Measurements from ENCODE around the gene CBX4. TPM values are rescaled to one million over a fixed set of nuclear protein-coding genes. Genes with fewer than 3 reads are reported as not detected.

The CBX4 gene
- total and polyA plus RNA-seq, 2 of the 13 experiments (the other 11 are each of a cell fraction or from before 2014, with no cell fraction given), result 25.8 to 50.8 TPM

DNA sequence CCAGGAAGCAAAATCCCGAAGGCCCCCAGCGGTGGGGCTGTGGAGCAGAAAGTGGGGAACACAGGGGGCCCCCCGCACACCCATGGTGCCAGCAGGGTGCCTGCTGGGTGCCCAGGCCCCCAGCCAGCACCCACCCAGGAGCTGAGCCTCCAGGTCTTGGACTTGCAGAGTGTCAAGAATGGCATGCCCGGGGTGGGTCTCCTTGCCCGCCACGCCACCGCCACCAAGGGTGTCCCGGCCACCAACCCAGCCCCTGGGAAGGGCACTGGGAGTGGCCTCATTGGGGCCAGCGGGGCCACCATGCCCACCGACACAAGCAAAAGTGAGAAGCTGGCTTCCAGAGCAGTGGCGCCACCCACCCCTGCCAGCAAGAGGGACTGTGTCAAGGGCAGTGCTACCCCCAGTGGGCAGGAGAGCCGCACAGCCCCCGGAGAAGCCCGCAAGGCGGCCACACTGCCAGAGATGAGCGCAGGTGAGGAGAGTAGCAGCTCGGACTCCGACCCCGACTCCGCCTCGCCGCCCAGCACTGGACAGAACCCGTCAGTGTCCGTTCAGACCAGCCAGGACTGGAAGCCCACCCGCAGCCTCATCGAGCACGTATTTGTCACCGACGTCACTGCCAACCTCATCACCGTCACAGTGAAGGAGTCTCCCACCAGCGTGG is 54.8 kb downstream of the CBX4 start:
- DNase-seq (ENCODE audit: low spot score), result no peak
- Histone ChIP-seq H3K4me1 (ENCODE audit: insufficient read depth, low read length) (peaks cover 35% of the 10 kb centered on the region), H3K9me3 (ENCODE audit: low read length) (no peaks in the 10 kb centered on the region), H3K4me3 (replicated peaks in 1 of 3; ENCODE audit: insufficient read depth in 1 of 3, low read depth in 2 of 3, low read length in 3 of 3) (no peak overlapping the region), H3K27me3 (ENCODE audit: control insufficient read depth in 1 of 2, insufficient read depth in 2 of 2, low read length in 2 of 2) (peaks cover 5 to 17% of the 10 kb centered on the region in 2 experiments), H3K4me2 (ENCODE audit: low read depth, low read length) (no peak overlapping the region), H3K36me3 (replicated peaks in 1 of 2; ENCODE audit: control insufficient read depth in 1 of 2, insufficient read depth in 2 of 2, low read length in 2 of 2) (peaks cover 23 to 35% of the 10 kb centered on the region in 2 experiments), H3K79me2 (ENCODE audit: insufficient read depth, low read length) (peaks cover 5% of the 10 kb centered on the region), H2AFZ (ENCODE audit: low read length) (no peak overlapping the region), H3K27ac (ENCODE audit: extremely low read length, insufficient read depth, low read length) (no peak overlapping the region), H3K9ac (ENCODE audit: insufficient read depth, low read depth, low read length) (no peak overlapping the region), H4K20me1 (ENCODE audit: insufficient read depth, low read length) (peaks cover 12% of the 10 kb centered on the region; the same call in 1 of the 2 replicates)
- 97% methylated on average over 21 of the region's 31 CpGs for WGBS (ENCODE audit: low lambda C conversion rate)
- FAIRE-seq, result no peak
- in situ Hi-C loops (cut with HindIII; ENCODE audit: extremely low pct_ligation_motif_present, low pct_unique_long_range_greater_than_20kb), result no loop called here
- BruUV-seq (replicated peaks), result no TSS peak
- CTCF ChIA-PET (ENCODE audit: low intra/inter-chr PET ratio, low total read pairs), result no interaction called here
- no peak for ATAC-seq
- intact Hi-C loops (cut with micrococcal nuclease; ENCODE audit: unreplicated experiment), result loop anchor here (5.0 kb wide), 1 partner anchor 188 kb away; no protein-coding TSS in a partner anchor
- POLR2A ChIA-PET, result no interaction called here
- TF ChIP-seq, protein P1, sequence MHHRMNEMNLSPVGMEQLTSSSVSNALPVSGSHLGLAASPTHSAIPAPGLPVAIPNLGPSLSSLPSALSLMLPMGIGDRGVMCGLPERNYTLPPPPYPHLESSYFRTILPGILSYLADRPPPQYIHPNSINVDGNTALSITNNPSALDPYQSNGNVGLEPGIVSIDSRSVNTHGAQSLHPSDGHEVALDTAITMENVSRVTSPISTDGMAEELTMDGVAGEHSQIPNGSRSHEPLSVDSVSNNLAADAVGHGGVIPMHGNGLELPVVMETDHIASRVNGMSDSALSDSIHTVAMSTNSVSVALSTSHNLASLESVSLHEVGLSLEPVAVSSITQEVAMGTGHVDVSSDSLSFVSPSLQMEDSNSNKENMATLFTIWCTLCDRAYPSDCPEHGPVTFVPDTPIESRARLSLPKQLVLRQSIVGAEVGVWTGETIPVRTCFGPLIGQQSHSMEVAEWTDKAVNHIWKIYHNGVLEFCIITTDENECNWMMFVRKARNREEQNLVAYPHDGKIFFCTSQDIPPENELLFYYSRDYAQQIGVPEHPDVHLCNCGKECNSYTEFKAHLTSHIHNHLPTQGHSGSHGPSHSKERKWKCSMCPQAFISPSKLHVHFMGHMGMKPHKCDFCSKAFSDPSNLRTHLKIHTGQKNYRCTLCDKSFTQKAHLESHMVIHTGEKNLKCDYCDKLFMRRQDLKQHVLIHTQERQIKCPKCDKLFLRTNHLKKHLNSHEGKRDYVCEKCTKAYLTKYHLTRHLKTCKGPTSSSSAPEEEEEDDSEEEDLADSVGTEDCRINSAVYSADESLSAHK (CRISPR knock-in tag; IDR thresholded peaks at IDR 0.05; ENCODE audit: borderline replicate concordance), result no peak
- TF ChIP-seq SALL2 (CRISPR knock-in tag; IDR thresholded peaks at IDR 0.05) (no peak), RFX5 (IDR thresholded peaks at IDR 0.05; ENCODE audit: low read depth, low read length) (no peak), KIAA2018 (CRISPR knock-in tag; IDR thresholded peaks at IDR 0.05; ENCODE audit: borderline replicate concordance) (no peak), ZMYM3 (CRISPR knock-in tag; IDR thresholded peaks at IDR 0.05) (no peak), HBP1 (CRISPR knock-in tag; IDR thresholded peaks at IDR 0.05; ENCODE audit: low read depth) (no peak), ZNF780A (CRISPR knock-in tag; IDR thresholded peaks at IDR 0.05) (no peak), SP5 (CRISPR knock-in tag; IDR thresholded peaks at IDR 0.05; ENCODE audit: borderline replicate concordance, low read depth) (no peak), ZNF251 (CRISPR knock-in tag; IDR thresholded peaks at IDR 0.05) (no peak)
- TF ChIP-seq, protein P2, sequence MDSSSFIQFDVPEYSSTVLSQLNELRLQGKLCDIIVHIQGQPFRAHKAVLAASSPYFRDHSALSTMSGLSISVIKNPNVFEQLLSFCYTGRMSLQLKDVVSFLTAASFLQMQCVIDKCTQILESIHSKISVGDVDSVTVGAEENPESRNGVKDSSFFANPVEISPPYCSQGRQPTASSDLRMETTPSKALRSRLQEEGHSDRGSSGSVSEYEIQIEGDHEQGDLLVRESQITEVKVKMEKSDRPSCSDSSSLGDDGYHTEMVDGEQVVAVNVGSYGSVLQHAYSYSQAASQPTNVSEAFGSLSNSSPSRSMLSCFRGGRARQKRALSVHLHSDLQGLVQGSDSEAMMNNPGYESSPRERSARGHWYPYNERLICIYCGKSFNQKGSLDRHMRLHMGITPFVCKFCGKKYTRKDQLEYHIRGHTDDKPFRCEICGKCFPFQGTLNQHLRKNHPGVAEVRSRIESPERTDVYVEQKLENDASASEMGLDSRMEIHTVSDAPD (CRISPR knock-in tag; IDR thresholded peaks at IDR 0.05), result no peak
